ENCODE measurements around the gene SHPK.

- TF ChIP-seq CTCF (IDR thresholded peaks at IDR 0.05; ENCODE audit: insufficient read depth, low read depth, low read length) (no peak), EZH2 (IDR thresholded peaks at IDR 0.05; ENCODE audit: insufficient read depth, low read length) (no peak)
Measured at GRCh38 chr17:3681565-3681964, 45.5 kb upstream of the SHPK start.

Measured in astrocyte (in vitro differentiated cells and primary cell).